ENCODE measurements around the gene CYFIP1. TPM values are rescaled to one million over a fixed set of nuclear protein-coding genes. Genes with fewer than 3 reads are reported as not detected.

The CYFIP1 gene
- total RNA-seq, 2 donors from 2014 or later = 134 to 139 TPM

GRCh38 chr15:22969489-22969888 lies 10.7 kb downstream of the CYFIP1 start:
- H3K36me3 ChIP-seq (ENCODE audit: control insufficient read depth, insufficient read depth, low read length) = peaks cover 18% of the 10 kb centered on the region
- 91% methylated on average over 3 of the region's 3 CpGs; no CpG with 5 or more reads in 1 of the 2 experiments for WGBS, 2 experiments (ENCODE audit: insufficient coverage in 1 of 2, insufficient read length in 1 of 2)
- Mint-ChIP-seq H3K27ac (no peak overlapping the region), H3K36me3 (ENCODE audit: low read depth) (peaks cover 29% of the 10 kb centered on the region), H3K4me3 (no peak overlapping the region), H3K4me1 (peaks cover 3% of the 10 kb centered on the region), H3K9me3 (peaks cover 15% of the 10 kb centered on the region), H3K27me3 (ENCODE audit: insufficient read depth) (no peaks in the 10 kb centered on the region)
- no peaks in the 10 kb centered on the region for H3K27me3 ChIP-seq (ENCODE audit: control insufficient read depth, insufficient read depth, low read length, poor library complexity, severe bottlenecking)
- H3K9ac ChIP-seq (ENCODE audit: extremely low read depth, low read length, poor library complexity, severe bottlenecking) = no peak overlapping the region
- TF ChIP-seq, protein P1, sequence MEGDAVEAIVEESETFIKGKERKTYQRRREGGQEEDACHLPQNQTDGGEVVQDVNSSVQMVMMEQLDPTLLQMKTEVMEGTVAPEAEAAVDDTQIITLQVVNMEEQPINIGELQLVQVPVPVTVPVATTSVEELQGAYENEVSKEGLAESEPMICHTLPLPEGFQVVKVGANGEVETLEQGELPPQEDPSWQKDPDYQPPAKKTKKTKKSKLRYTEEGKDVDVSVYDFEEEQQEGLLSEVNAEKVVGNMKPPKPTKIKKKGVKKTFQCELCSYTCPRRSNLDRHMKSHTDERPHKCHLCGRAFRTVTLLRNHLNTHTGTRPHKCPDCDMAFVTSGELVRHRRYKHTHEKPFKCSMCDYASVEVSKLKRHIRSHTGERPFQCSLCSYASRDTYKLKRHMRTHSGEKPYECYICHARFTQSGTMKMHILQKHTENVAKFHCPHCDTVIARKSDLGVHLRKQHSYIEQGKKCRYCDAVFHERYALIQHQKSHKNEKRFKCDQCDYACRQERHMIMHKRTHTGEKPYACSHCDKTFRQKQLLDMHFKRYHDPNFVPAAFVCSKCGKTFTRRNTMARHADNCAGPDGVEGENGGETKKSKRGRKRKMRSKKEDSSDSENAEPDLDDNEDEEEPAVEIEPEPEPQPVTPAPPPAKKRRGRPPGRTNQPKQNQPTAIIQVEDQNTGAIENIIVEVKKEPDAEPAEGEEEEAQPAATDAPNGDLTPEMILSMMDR (conservative IDR thresholded peaks at IDR 0.05) = no peak
- peaks cover 14% of the 10 kb centered on the region for H3K9me3 ChIP-seq (ENCODE audit: control insufficient read depth, low read length)
- H3K4me1 ChIP-seq (ENCODE audit: control insufficient read depth, insufficient read depth, low read length) = no peaks in the 10 kb centered on the region
- no peak for DNase-seq
- H3K4me3 ChIP-seq (ENCODE audit: low read length) = no peak overlapping the region
- no peak overlapping the region for H3K27ac ChIP-seq (ENCODE audit: low read depth, low read length)

GRCh38 chr15:22968366-22968765 lies 11.8 kb downstream of the CYFIP1 start:
- no peak overlapping the region for H3K4me3 ChIP-seq (ENCODE audit: low read length)
- peaks cover 18% of the 10 kb centered on the region for H3K36me3 ChIP-seq (ENCODE audit: control insufficient read depth, insufficient read depth, low read length)
- 55 to 68% methylated on average over 4 to 5 of the region's 5 CpGs for WGBS, 2 experiments (ENCODE audit: insufficient coverage in 1 of 2, insufficient read length in 1 of 2)
- Mint-ChIP-seq H3K4me3 (no peak overlapping the region), H3K27ac (no peak overlapping the region), H3K36me3 (ENCODE audit: low read depth) (peaks cover 32% of the 10 kb centered on the region), H3K9me3 (peaks cover 15% of the 10 kb centered on the region), H3K4me1 (peaks cover 3% of the 10 kb centered on the region), H3K27me3 (ENCODE audit: insufficient read depth) (no peaks in the 10 kb centered on the region)
- H3K4me1 ChIP-seq (ENCODE audit: control insufficient read depth, insufficient read depth, low read length) = no peaks in the 10 kb centered on the region
- peaks cover 14% of the 10 kb centered on the region for H3K9me3 ChIP-seq (ENCODE audit: control insufficient read depth, low read length)
- no peak overlapping the region for H3K9ac ChIP-seq (ENCODE audit: extremely low read depth, low read length, poor library complexity, severe bottlenecking)
- H3K27ac ChIP-seq (ENCODE audit: low read depth, low read length) = no peak overlapping the region
- H3K27me3 ChIP-seq (ENCODE audit: control insufficient read depth, insufficient read depth, low read length, poor library complexity, severe bottlenecking) = no peaks in the 10 kb centered on the region
- TF ChIP-seq, protein P1 (conservative IDR thresholded peaks at IDR 0.05) = no peak
- no peak for DNase-seq

DNA sequence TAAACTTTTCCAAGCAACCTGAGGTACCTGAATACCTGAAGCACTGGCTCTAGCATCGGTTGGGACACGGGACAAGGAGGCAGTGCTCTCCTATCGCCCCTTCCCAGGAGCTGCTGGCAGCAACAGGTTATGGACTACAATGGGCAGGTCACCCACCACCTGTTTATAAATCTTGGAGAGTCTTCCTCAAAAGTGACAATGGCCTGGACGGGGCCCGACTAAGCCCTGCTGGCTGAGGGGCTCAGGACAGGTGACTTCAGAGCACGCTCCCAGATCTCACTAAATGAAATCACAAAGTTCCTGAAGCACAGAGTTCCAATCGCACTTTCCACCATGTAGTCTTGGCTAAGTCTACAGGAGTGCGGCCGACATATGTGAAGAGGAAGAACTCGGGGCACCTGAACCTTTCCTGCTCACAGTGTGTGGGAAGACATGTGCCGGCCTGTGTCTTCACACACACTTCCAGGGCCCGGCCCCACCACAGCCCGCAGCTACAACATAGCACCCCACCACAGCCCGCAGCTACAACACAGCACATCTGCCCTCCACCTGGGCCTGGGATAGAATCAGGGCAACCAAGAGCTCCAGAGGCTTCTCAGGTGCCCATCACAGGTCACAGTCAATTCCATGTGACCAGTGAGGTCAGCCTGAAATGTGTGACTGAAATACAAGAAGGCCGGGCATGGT lies 12.9 kb downstream of the CYFIP1 start:
- H3K27ac Mint-ChIP-seq = no peak overlapping the region
- H3K4me1 Mint-ChIP-seq = peaks cover 3% of the 10 kb centered on the region
- H3K4me3 Mint-ChIP-seq = no peak overlapping the region
- no peaks in the 10 kb centered on the region for H3K4me1 ChIP-seq (ENCODE audit: control insufficient read depth, insufficient read depth, low read length)
- peaks cover 13% of the 10 kb centered on the region for H3K9me3 Mint-ChIP-seq
- no peak overlapping the region for H3K4me3 ChIP-seq (ENCODE audit: low read length)
- no peak for DNase-seq
- no peak overlapping the region for H3K9ac ChIP-seq (ENCODE audit: extremely low read depth, low read length, poor library complexity, severe bottlenecking)
- 92 to 97% methylated on average over 10 to 15 of the region's 15 CpGs for WGBS, 2 experiments (ENCODE audit: insufficient coverage in 1 of 2, insufficient read length in 1 of 2)
- H3K27me3 ChIP-seq (ENCODE audit: control insufficient read depth, insufficient read depth, low read length, poor library complexity, severe bottlenecking) = no peaks in the 10 kb centered on the region
- H3K36me3 ChIP-seq (ENCODE audit: control insufficient read depth, insufficient read depth, low read length) = peaks cover 23% of the 10 kb centered on the region
- peaks cover 38% of the 10 kb centered on the region for H3K36me3 Mint-ChIP-seq (ENCODE audit: low read depth)
- peaks cover 14% of the 10 kb centered on the region for H3K9me3 ChIP-seq (ENCODE audit: control insufficient read depth, low read length)
- TF ChIP-seq, protein P1 (conservative IDR thresholded peaks at IDR 0.05) = no peak
- no peaks in the 10 kb centered on the region for H3K27me3 Mint-ChIP-seq (ENCODE audit: insufficient read depth)
- H3K27ac ChIP-seq (ENCODE audit: low read depth, low read length) = no peak overlapping the region
